ENCODE measurements around the gene KLK11. TPM values are rescaled to one million over a fixed set of nuclear protein-coding genes. Genes with fewer than 3 reads are reported as not detected.

KLK11 gene
- total RNA-seq, 6 experiments from 2014 or later = not detected

DNA sequence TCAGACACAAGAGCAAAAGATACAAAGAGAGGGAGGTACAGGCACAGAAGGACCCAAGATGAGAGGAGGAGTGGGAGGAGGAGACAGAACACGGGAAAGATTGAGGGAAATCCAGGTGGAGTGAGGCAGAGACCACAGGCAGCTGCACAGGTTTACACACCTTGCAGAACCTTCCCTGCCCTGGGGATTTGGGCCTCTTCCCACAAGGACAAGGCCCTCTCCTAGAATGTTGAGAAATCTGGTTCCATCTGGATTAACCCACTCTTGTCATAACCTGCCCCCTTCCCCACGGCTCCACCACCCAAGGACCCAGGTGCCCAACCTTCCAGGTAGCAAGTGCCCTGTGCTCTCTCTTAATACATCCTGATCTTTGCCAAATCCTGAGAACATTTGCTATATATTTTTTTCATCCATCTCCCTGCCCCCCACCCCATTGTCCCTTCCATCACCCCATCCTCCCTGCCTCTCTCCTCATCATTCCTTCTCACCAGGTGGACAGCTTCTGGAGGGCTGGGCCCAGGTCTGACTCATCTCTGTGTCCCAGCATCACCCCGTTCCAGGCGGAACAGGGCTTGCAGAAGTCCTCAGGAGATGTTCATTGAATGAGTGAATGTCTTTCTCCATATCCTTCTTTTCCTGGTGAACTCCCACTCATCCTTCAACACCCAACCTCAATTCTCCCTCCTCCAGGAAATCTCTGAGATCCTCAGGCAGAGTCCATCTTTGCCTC is 16.2 kb downstream of the KLK11 start:
- no peaks in the 10 kb centered on the region for H3K4me1 Mint-ChIP-seq (ENCODE audit: low read depth)
- peaks cover 51% of the 10 kb centered on the region for H3K9me3 Mint-ChIP-seq
- H3K27me3 Mint-ChIP-seq (ENCODE audit: insufficient read depth) = peaks cover 8% of the 10 kb centered on the region
- no peak for DNase-seq
- TF ChIP-seq, protein P1, sequence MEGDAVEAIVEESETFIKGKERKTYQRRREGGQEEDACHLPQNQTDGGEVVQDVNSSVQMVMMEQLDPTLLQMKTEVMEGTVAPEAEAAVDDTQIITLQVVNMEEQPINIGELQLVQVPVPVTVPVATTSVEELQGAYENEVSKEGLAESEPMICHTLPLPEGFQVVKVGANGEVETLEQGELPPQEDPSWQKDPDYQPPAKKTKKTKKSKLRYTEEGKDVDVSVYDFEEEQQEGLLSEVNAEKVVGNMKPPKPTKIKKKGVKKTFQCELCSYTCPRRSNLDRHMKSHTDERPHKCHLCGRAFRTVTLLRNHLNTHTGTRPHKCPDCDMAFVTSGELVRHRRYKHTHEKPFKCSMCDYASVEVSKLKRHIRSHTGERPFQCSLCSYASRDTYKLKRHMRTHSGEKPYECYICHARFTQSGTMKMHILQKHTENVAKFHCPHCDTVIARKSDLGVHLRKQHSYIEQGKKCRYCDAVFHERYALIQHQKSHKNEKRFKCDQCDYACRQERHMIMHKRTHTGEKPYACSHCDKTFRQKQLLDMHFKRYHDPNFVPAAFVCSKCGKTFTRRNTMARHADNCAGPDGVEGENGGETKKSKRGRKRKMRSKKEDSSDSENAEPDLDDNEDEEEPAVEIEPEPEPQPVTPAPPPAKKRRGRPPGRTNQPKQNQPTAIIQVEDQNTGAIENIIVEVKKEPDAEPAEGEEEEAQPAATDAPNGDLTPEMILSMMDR (IDR thresholded peaks at IDR 0.05) = no peak
- no peak overlapping the region; the same call in 1 of the 2 replicates for H3K4me3 Mint-ChIP-seq
- no peak overlapping the region for H3K27ac Mint-ChIP-seq
- H3K36me3 Mint-ChIP-seq (ENCODE audit: low read depth) = no peaks in the 10 kb centered on the region; the same call in 1 of the 2 replicates

DNA sequence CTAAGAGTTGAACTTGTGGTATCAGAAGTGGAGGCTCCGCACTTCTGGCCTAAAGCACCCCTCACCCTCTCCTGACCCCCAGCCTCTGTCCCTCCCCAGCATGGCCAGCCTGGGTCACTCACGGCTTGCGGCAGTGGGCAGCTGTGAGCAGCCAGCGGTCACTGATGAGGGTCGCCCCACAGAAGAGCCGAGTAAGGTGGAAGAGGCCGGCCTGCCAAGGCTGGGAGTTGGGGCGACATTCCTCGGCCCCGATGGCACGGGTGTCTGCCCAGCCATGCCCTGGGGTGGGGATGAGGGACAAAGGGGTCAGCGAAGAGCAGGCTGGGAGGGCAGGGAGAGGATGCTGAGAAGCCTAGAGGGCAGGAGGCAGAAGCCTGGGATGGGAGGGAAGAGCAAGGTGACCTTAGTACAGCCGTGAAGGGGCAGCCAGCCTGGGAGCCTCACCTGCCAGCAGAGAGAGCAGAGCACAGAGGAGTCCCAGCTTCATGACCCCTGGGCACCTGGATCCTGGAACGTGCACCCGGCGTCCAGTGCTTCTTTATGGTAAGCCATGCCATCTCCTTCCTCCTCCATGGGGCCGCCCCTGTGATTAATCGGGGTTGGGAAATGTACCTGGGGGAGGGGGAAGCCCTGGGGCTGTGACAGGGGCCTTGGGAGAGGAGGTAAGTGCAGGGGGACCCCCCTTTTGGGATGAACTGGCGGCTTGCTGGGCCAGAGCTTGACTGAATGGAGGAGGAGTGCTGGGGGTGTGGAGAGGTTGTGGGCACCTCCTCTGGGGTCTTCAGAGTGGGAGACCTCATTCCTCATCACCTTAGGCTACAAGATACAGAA is 17.1 kb downstream of the KLK11 start:
- DNase-seq = no peak
- Mint-ChIP-seq H3K4me1 (ENCODE audit: low read depth) (no peaks in the 10 kb centered on the region), H3K27me3 (ENCODE audit: insufficient read depth) (peaks cover 2% of the 10 kb centered on the region), H3K4me3 (no peak overlapping the region), H3K9me3 (peaks cover 47% of the 10 kb centered on the region), H3K27ac (no peak overlapping the region), H3K36me3 (ENCODE audit: low read depth) (no peaks in the 10 kb centered on the region; the same call in 1 of the 2 replicates)
- TF ChIP-seq, protein P1 (IDR thresholded peaks at IDR 0.05) = no peak

DNA sequence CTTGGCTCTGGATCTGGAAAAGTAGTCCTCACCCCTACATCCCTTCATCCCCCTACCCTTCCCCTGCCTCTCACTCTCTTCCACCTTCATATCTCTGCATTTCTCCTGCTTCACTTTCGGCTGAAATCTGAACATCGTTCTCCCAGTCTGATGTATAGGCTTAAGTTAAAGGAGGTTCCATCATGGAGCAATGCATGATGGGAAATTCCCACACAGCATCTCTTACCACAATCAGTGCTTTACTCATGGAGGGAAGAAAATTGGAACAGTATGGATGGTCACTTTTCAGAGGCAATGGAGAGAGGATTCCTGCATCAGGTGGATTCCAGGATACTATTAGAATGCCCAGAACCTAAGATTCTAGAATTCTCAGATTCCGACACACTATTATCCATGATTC is 18.9 kb downstream of the KLK11 start:
- H3K36me3 Mint-ChIP-seq (ENCODE audit: low read depth) = peaks cover 4% of the 10 kb centered on the region
- H3K27me3 Mint-ChIP-seq (ENCODE audit: insufficient read depth) = peaks cover 3% of the 10 kb centered on the region
- no peak for DNase-seq
- H3K27ac Mint-ChIP-seq = no peak overlapping the region
- H3K4me3 Mint-ChIP-seq = no peak overlapping the region
- peaks cover 47% of the 10 kb centered on the region for H3K9me3 Mint-ChIP-seq
- TF ChIP-seq, protein P1 (IDR thresholded peaks at IDR 0.05) = no peak
- H3K4me1 Mint-ChIP-seq (ENCODE audit: low read depth) = no peaks in the 10 kb centered on the region

DNA sequence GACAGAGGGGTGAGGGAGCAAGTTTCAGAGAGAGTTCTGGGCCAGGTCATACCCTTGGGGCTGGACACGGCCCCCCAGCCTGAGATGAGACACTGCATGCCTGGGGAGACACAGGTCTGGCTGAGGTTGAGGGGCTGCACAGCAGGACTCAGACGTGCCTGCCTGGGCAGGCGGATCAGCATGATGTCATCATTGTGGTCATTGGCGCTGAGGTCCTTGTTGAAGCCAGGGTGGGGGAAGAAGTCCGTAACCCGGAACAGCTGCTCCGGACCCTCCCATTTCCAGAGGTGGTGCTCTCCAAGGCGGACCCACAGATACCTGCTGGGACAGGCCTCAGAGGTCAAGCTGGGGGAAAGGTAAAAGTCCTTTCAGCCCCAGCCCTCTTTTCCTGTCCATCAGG is 20.0 kb downstream of the KLK11 start:
- no peak for DNase-seq
- H3K4me3 Mint-ChIP-seq = no peak overlapping the region

DNA sequence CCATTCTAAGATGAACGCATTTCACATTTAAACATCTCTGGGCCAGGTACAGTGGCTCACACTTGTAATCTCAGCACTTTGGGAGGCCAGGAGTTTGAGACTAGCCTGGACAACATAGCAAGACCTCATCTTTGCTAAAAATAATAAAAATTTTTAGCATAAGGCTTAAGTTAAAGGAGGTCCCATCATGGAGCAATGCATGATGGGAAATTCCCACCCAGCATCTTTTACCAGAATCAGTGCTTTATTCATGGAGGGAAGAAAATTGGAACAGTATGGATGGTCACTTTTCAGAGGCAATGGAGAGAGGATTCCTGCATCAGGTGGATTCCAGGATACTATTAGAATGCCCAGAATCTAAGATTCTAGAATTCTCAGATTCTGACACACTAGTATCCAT is 21.2 kb downstream of the KLK11 start:
- Mint-ChIP-seq H3K27me3 (ENCODE audit: insufficient read depth) (peaks cover 4% of the 10 kb centered on the region), H3K36me3 (ENCODE audit: low read depth) (peaks cover 4% of the 10 kb centered on the region; the same call in 1 of the 2 replicates), H3K27ac (no peak overlapping the region), H3K4me1 (ENCODE audit: low read depth) (no peaks in the 10 kb centered on the region), H3K4me3 (no peak overlapping the region), H3K9me3 (peaks cover 57% of the 10 kb centered on the region)
- no peak for DNase-seq
- TF ChIP-seq, protein P1 (IDR thresholded peaks at IDR 0.05) = no peak

More for the DNA sequence above, 20.0 kb downstream of the KLK11 start:
- Mint-ChIP-seq H3K4me1 (ENCODE audit: low read depth) (no peaks in the 10 kb centered on the region), H3K9me3 (peaks cover 56% of the 10 kb centered on the region), H3K36me3 (ENCODE audit: low read depth) (peaks cover 4% of the 10 kb centered on the region), H3K27ac (no peak overlapping the region), H3K27me3 (ENCODE audit: insufficient read depth) (peaks cover 3% of the 10 kb centered on the region)
- TF ChIP-seq, protein P1 (IDR thresholded peaks at IDR 0.05) = no peak

All from HFFc6 (cell line).